K562 (cell line): Measurements from ENCODE around the gene ZC3H7B. TPM values are rescaled to one million over a fixed set of nuclear protein-coding genes. Genes with fewer than 3 reads are reported as not detected.

Source experiments
- ATAC-seq: fragments of 200-7000 bp; cut with Tn5 transposase; 3 replicates; pipeline ENCODE4 v1.9.1; 2020; ENCODE audit warnings: moderate library complexity
- BruUV-seq: library from RNA; stranded (reverse); fragments of 400-500 nt; replicated peaks from 2 replicates; lab custom pipeline; 2021; lab: Mats Ljungman, UMichigan
- CTCF ChIA-PET: fragments of 300-600 bp; formaldehyde crosslinking; extraction: SDS; loops from one replicate; lab custom pipeline; 2021; ENCODE audit warnings: low intra/inter-chr PET ratio; lab: Yijun Ruan, JAX
- POLR2A ChIA-PET: fragments of 300-600, 350-650 bp; sonication (Branson Sonifier 250); formaldehyde crosslinking; extraction: SDS; loops from one replicate; lab custom pipeline; 2021; ENCODE audit warnings: antibody characterized with exemption, inconsistent platforms; lab: Yijun Ruan, JAX
- DNase-seq, 4 experiments: peaks; one replicate each; pipeline versions ENCODE4 v3.0.0 to v3.0.0-alpha.2; 2011 to 2018; ENCODE audit warnings: low spot score in 3 of 4, mixed read lengths in 3 of 4; ENCODE audit errors: extremely low read depth in 1 of 4
- FAIRE-seq: peaks from 2 replicates; lab custom pipeline; 2011; peaks lifted over from hg19 to GRCh38; lab: Jason Lieb, UNC
- H2AFZ ChIP-seq: 2 replicates; pipeline ENCODE4 v1.6.0; 2011; ENCODE audit warnings: low read depth, low read length, control low read depth, inconsistent platforms
- H3K27ac ChIP-seq: fragments of 200-600 bp; 3 replicates; pipeline ENCODE4 v1.8.0; 2011; ENCODE audit warnings: low read depth, mild to moderate bottlenecking, control low read depth, inconsistent platforms, low read length, moderate library complexity, mixed read lengths; ENCODE audit errors: extremely low read depth
- H3K27me3 ChIP-seq, 2 experiments: fragments of 300-600 bp in 1 of 2; 2 replicates in 1 of 2; 3 replicates in 1 of 2; pipeline versions ENCODE4 v1.6.0 to v1.8.0; 2011; ENCODE audit warnings: inconsistent platforms in 2 of 2, low read length in 2 of 2, mild to moderate bottlenecking in 1 of 2, mixed read lengths in 1 of 2, moderate library complexity in 1 of 2; ENCODE audit not compliant: control insufficient read depth in 2 of 2, insufficient read depth in 2 of 2
- H3K36me3 ChIP-seq: fragments of 300-600 bp; 3 replicates; pipeline ENCODE4 v1.8.0; 2011; ENCODE audit warnings: mild to moderate bottlenecking, low read length, inconsistent platforms; ENCODE audit not compliant: control insufficient read depth, insufficient read depth
- H3K4me1 ChIP-seq, 2 experiments: fragments of 200-600 bp in 1 of 2; replicated peaks in 1 of 2; 2 replicates in 1 of 2; 3 replicates in 1 of 2; pipeline versions ENCODE4 v1.5.1 to v1.8.0; 2011; ENCODE audit warnings: inconsistent platforms in 2 of 2, low read length in 2 of 2, mild to moderate bottlenecking in 1 of 2, mixed read lengths in 1 of 2, moderate library complexity in 1 of 2; ENCODE audit not compliant: control insufficient read depth in 2 of 2, insufficient read depth in 2 of 2
- H3K4me2 ChIP-seq: 2 replicates; pipeline ENCODE4 v1.6.1; 2011; ENCODE audit warnings: low read length, control low read depth, inconsistent platforms, mixed read lengths; ENCODE audit not compliant: insufficient read depth
- H3K4me3 ChIP-seq: fragments of 200-600 bp; sonication (generic), shearing (Covaris generic); 2 replicates; pipeline ENCODE4 v1.5.1; 2016; ENCODE audit warnings: control low read depth, inconsistent platforms
- H3K79me2 ChIP-seq: fragments of 200-600 bp; 3 replicates; pipeline ENCODE4 v1.8.0; 2011; ENCODE audit warnings: low read length, inconsistent platforms; ENCODE audit not compliant: control insufficient read depth, insufficient read depth
- H3K9ac ChIP-seq, 2 experiments: 2 replicates each; pipeline versions ENCODE4 v1.6.0 to v1.6.1; 2011; ENCODE audit warnings: low read depth in 2 of 2, low read length in 2 of 2, control low read depth in 1 of 2, inconsistent platforms in 1 of 2, mild to moderate bottlenecking in 1 of 2, mixed read lengths in 1 of 2; ENCODE audit not compliant: insufficient read depth in 1 of 2
- H3K9me1 ChIP-seq: one replicate; pipeline ENCODE4 v1.6.0; 2011; ENCODE audit warnings: inconsistent platforms, mild to moderate bottlenecking, low read length, moderate library complexity; ENCODE audit not compliant: control insufficient read depth, insufficient read depth
- H3K9me3 ChIP-seq: replicated peaks from 2 replicates; pipeline ENCODE4 v1.5.1; 2011; ENCODE audit warnings: low read depth, low read length, inconsistent platforms; ENCODE audit not compliant: control insufficient read depth, insufficient read depth
- H4K20me1 ChIP-seq: replicated peaks from 2 replicates; pipeline ENCODE4 v1.6.1; 2011; ENCODE audit warnings: low read length, inconsistent platforms, mixed read lengths; ENCODE audit not compliant: control insufficient read depth, insufficient read depth
- ESRRB ChIP-seq: fragments of 250-450 bp; sonication (Bioruptor Pico); IDR thresholded peaks from 2 replicates; pipeline ENCODE4 v1.5.0; 2020; ENCODE audit warnings: mild to moderate bottlenecking, moderate library complexity, borderline replicate concordance
- MTA1 ChIP-seq: fragments of 450-650 bp; IDR thresholded peaks from 2 replicates; pipeline ENCODE4 v1.6.1; 2017; ENCODE audit warnings: borderline replicate concordance
- PHF8 ChIP-seq: fragments of 200-600 bp; sonication (generic); IDR thresholded peaks from 2 replicates; pipeline ENCODE4 v1.6.1; 2012; ENCODE audit warnings: mixed run types, mild to moderate bottlenecking, inconsistent platforms, low read length, moderate library complexity, borderline replicate concordance
- RBM25 ChIP-seq: fragments of 200-400 bp; formaldehyde crosslinking; IDR thresholded peaks from 2 replicates; pipeline ENCODE4 v1.6.1; 2018; ENCODE audit warnings: low read length, low read depth, moderate library complexity; ENCODE audit not compliant: severe bottlenecking
- ZNF764 ChIP-seq: fragments of 250-450 bp; sonication (Bioruptor Pico); IDR thresholded peaks from 2 replicates; pipeline ENCODE4 v1.4.0; 2020; ENCODE audit warnings: low read depth, mild to moderate bottlenecking, moderate library complexity
- WGBS: fragments of 100-300 bp; shearing (Covaris generic); methylation state at CpG from one replicate; pipeline ENCODE4 v1.1.6; 2016; ENCODE audit warnings: low coverage, mixed read lengths; ENCODE audit not compliant: insufficient coverage; ENCODE audit errors: missing lambda C conversion rate; 5-methylcytosine and 5-hydroxymethylcytosine counted together
- in situ Hi-C: fragments of 300-500 bp; cut with MboI; formaldehyde crosslinking; loops from 4 replicates; pipeline ENCODE4 v1.15.0; 2018; ENCODE audit warnings: inconsistent platforms, mixed read lengths
- intact Hi-C: fragments of 100-400 bp; cut with micrococcal nuclease; formaldehyde crosslinking; loops from 2 replicates; pipeline ENCODE4 v1.14.2; 2022
- polyA plus RNA-seq, 8 experiments: library from polyadenylated mRNA; depleted of rRNA in 4 of 8; stranded (reverse) in 5 of 8; unstranded in 3 of 8; fragments of >200 nt; fragmentation: Nextera tagmentation in 2 of 8; fragmentation: Illumina TruSeq in 1 of 8; extraction: Ambion mirVana in 2 of 8; extraction: Trizol in 1 of 8; gene quantifications; 2 replicates each; pipeline versions ENCODE4 v1.2.1 to v1.2.3, GENCODE V29; 2011 to 2014; ENCODE audit warnings: inconsistent platforms in 1 of 8, missing spikeins in 1 of 8
- total RNA-seq, 7 experiments: library from RNA; depleted of rRNA in 6 of 7; stranded (reverse); fragments of >200 nt in 6 of 7; fragmentation: Illumina TruSeq in 2 of 7; extraction: Trizol in 2 of 7; gene quantifications; 2 replicates each; pipeline versions ENCODE4 v1.2.1 to v1.2.3, GENCODE V29; 2011 to 2021; ENCODE audit warnings: low replicate concordance in 1 of 7
- TF ChIP-seq, protein P1 (sequence below): fragments of 450-650 bp; IDR thresholded peaks from 2 replicates; pipeline ENCODE4 v1.7.1; 2018; ENCODE audit warnings: mild to moderate bottlenecking, low read depth; ENCODE audit not compliant: partially characterized antibody
- TF ChIP-seq, protein P2 (sequence below): sonication (generic); formaldehyde crosslinking; IDR thresholded peaks from 2 replicates; pipeline ENCODE4 v1.8.1; 2023; ENCODE audit warnings: mild to moderate bottlenecking, missing genetic modification reagents

Gene ZC3H7B
- total and polyA plus RNA-seq, 9 of the 15 experiments (the other 6 are each of a cell fraction or from before 2014, with no cell fraction given): 0.07 to 49.8 (median 26.8) TPM

DNA sequence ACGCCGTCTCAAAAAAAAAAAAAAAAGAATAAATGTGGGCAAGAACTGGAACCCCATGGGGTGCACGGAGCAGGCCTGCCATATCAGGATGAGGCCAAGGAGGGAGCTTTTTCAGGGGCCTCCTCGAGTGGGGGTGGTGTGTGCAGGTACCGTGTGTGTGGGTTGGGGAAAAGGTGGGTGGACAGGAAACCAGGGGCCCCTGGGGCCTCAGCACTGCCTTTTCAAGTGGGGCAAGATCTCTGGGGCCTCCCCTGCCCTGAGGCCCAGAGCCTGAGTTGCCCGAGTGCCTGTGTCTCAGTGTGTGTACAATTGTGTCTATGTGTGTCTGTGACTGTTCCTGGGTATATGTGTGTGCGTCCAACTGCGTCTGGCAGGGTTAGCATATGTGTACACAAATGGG lies 104.3 kb downstream of the ZC3H7B start:
- Histone ChIP-seq H3K4me2 (no peak overlapping the region), H3K27me3 (no peaks in the 10 kb centered on the region), H3K79me2 (no peaks in the 10 kb centered on the region), H3K4me3 (no peak overlapping the region), H2AFZ (no peak overlapping the region), H3K9me1 (no peaks in the 10 kb centered on the region), H3K4me1 (peaks cover 0 to 7% of the 10 kb centered on the region in 2 experiments; a peak in 3 of 5 replicates), H3K27ac (no peak overlapping the region), H4K20me1 (no peaks in the 10 kb centered on the region), H3K9me3 (no peaks in the 10 kb centered on the region), H3K9ac (no peak overlapping the region), H3K36me3 (no peaks in the 10 kb centered on the region)
- intact Hi-C loops: loop anchor here (2.0 kb wide), 1 partner anchor 121 kb away; no protein-coding TSS in a partner anchor
- ATAC-seq: no peak
- FAIRE-seq: no peak
- in situ Hi-C loops: no loop called here
- TF ChIP-seq, protein P1, sequence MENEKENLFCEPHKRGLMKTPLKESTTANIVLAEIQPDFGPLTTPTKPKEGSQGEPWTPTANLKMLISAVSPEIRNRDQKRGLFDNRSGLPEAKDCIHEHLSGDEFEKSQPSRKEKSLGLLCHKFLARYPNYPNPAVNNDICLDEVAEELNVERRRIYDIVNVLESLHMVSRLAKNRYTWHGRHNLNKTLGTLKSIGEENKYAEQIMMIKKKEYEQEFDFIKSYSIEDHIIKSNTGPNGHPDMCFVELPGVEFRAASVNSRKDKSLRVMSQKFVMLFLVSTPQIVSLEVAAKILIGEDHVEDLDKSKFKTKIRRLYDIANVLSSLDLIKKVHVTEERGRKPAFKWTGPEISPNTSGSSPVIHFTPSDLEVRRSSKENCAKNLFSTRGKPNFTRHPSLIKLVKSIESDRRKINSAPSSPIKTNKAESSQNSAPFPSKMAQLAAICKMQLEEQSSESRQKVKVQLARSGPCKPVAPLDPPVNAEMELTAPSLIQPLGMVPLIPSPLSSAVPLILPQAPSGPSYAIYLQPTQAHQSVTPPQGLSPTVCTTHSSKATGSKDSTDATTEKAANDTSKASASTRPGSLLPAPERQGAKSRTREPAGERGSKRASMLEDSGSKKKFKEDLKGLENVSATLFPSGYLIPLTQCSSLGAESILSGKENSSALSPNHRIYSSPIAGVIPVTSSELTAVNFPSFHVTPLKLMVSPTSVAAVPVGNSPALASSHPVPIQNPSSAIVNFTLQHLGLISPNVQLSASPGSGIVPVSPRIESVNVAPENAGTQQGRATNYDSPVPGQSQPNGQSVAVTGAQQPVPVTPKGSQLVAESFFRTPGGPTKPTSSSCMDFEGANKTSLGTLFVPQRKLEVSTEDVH: no peak
- TF ChIP-seq, protein P2, sequence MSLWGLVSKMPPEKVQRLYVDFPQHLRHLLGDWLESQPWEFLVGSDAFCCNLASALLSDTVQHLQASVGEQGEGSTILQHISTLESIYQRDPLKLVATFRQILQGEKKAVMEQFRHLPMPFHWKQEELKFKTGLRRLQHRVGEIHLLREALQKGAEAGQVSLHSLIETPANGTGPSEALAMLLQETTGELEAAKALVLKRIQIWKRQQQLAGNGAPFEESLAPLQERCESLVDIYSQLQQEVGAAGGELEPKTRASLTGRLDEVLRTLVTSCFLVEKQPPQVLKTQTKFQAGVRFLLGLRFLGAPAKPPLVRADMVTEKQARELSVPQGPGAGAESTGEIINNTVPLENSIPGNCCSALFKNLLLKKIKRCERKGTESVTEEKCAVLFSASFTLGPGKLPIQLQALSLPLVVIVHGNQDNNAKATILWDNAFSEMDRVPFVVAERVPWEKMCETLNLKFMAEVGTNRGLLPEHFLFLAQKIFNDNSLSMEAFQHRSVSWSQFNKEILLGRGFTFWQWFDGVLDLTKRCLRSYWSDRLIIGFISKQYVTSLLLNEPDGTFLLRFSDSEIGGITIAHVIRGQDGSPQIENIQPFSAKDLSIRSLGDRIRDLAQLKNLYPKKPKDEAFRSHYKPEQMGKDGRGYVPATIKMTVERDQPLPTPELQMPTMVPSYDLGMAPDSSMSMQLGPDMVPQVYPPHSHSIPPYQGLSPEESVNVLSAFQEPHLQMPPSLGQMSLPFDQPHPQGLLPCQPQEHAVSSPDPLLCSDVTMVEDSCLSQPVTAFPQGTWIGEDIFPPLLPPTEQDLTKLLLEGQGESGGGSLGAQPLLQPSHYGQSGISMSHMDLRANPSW: no peak
- TF ChIP-seq MTA1 (no peak), RBM25 (no peak), ESRRB (no peak), PHF8 (no peak), ZNF764 (CRISPR knock-in tag) (no peak)
- POLR2A ChIA-PET: no interaction called here
- DNase-seq: no peak
- CTCF ChIA-PET: no interaction called here
- 55% methylated on average over 5 of the region's 8 CpGs for WGBS
- no TSS peak for BruUV-seq
